ENCODE results near the gene TFEB.

The TFEB gene

DNA sequence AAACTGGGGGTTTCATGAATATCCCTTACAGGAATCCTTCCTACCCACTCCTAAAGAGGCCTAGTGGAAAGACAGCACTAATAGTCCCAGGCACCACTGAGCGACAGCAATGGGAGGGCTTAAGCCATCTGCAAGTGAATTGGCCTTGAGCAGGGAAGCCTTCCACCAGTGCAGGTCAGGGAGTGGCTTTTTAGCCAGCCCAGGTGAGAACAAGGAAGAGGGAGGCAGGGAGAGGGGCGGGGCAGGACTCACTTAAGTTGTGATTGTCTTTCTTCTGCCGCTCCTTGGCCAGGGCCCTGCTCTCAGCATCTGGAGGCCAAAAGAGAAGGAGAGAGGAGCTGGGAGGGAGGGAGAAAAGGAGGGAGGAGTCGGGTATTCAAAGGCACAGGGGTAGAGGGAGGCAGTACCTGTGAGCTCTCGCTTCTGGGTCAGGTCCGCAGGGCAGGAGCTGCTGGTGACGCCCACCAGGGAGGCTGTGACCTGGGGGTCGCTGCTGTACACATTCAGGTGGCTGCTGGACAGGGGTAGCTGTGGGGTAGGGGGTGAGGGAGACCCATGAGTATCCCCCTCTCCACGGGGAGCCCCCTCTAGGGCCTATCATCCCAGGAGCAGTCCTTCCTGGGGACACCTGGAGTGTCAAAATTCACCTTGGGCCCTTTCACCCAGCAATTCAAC is 47.8 kb downstream of the TFEB start:
- no peak for DNase-seq

DNA sequence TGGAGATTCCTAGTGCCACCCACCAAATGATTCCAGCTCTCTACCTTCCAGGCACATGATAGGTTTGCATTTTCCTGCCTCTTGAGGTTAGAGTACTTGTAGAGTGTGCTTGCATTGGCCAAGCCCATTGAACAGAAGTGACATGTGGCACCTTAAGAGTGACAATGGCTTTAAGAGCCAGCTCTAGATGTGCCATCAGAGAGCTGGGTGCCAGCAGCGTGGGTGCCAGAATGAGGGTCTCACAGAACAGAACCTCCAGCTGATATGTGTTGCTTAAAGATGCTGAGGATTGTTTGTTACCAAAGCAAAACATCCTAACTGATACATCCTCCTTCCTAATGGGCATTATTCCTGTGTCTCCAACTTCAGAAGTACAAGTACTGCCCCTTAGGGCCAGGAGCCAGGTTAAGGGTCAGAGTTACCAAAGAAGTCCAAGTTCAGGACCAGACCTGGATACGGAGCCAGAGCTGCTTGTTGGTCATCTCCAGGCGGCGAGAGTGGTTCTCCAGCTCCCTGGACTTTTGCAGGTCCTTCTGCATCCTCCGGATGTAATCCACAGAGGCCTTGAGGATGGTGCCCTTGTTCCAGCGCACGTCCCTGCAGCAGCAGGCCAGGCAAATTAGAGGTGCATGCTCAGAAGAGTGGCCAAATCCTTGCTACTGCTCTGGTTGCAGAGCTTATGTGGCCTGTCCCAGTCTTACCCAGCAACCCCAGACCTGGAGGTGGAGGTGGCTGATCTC is 49.6 kb downstream of the TFEB start:
- DNase-seq: no peak

DNA sequence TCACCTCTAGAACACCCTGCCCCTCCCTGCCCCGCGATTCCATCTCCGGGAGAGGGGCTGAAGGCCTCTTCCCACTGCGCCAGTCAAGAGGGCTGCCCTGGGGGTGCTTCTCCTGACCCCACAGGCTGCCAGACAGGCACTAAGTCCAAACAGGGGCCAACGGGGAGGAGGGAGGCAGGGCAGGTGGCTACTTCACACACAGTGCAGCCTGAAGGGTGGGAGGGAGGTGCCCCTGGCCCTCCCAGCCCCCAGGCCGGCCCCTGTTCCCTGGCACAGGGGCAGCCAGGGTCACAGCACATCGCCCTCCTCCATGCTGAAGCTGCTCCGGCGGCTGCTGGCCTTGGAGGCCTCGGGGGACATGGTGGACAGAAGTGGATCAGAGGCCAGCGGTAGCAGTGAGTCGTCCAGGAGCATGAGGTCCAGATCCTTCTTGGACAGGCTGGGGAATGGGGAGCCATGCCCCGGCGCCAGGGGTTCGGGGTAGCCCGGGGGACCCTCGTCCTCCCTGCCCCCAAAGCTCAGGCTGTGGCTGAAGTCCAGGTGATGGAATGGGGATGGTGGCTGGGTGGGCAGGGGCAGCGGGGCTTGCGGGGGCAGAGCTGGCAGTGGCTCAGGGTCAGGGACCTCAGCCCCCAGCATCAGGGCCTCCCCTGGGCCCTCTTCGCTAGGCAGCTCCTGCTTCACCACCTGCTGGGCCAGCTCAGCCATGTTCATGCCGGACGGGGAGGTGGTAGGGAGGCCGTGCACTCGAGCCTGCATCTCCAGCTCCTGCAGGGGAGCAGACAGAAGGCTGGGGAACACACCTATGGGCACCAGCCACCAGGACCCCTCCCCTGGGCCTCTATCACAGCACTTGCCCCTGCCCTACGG is 50.9 kb downstream of the TFEB start:
- DNase-seq: no peak

DNA sequence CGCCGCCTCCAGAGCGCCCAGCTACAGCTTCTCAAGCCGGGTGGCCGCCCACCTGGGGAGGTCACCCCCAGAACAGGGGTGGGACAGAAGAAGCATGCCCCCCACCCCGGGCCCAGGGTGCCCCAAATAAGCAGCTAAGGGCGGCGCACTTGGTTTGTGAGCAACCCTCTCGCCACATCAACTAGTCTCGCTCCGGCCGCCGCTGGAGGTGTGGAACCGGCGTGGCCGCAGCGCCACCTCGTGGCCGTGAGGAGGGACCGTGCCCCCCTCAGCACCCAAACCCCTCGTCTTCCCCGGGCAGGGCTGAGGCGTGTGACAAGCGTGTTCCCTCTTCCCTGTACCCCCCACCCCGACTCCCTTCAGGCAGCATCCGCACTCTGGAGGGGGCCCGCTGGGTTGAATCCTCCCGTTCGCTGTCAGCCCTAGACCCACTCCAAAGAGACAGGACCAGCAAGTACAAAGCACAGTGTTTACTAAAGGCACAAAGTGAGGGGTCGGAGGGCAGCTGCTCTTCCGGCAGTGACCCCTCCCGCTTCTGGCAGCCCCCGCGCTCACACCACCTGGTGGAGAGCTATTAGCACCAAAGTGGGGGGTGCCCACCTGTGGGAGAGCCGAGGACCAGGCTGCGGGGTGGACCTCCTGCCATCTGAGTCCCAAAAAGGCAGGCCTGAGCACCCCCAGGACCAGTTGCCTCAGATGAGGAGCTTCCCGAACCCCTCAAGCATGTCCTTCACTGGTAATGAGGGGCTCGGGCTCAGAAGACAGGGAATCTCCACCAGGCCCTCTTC is 51.7 kb downstream of the TFEB start:
- peak; percentile 88 for DNase-seq

DNA sequence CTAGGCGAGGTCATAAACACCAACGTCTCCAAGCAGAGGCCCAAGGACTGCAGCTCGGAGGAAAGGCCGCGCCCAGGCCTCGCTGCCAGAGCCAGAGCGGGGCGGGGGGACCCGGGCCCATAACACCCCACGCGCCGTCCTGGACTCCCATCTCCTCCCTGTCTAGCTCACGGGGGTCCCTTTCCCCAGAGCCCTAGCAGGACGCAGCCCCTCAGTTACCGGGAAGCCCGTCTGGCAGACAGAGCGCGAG is 52.2 kb downstream of the TFEB start:
- no peak for DNase-seq

DNA sequence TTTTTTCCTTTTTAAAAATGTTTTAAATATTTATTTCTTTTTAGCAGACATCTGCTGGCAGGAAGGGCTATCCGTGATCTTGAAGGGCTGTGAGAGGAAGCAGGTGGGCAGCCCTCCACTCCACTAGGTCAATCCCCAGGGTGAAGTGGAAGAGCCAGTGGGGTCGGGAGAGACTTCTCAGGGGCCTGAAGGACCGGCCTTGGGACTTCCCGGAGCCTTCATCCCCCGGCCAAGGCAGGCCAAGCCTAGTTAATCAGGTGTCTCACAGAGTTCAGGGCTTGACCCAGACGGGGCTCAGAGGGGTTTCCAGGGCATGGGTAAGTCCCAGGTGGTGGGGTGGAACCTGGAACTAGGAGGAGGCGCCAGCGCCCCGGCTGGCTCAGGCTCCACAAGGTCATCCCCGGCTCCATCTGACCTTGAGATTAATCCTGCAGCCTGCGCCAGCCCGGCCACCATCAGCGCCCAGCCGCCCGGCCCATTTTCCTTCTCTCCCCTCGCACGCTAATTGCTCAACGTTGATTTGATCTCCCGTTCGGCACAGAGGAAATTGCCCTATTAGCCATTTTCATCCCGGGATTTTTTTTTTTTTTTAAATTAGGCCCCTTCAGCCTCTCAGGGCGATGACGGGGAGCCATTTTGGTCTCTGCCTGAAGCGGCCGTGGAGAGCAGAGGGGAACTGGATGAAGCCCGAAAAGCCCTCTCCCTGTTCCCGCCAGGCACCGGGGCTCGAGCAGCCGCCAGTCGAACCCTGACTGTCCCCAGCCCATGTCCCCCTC is 52.7 kb downstream of the TFEB start:
- no peak for DNase-seq

DNA sequence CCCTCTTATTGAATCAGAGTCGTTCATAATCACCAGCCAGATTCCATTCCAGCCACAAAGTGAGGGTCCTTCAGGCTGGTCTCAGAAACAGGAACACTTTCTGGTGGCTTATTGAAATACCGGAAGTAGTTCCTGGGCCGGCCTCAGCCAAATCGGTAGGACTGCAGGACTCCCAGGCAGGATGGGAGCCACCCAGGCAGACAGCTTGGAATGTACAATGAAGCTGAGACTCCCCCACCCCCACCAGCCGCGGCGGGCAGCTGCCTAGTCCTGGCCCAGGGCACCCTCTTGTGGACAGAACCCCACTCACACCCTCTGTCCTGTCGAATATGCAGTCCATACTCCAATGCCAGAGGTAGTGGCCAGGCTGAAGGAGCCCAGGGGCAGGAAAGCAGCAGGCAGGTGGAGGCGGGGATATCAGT is 53.3 kb downstream of the TFEB start:
- DNase-seq: peak; percentile 94

DNA sequence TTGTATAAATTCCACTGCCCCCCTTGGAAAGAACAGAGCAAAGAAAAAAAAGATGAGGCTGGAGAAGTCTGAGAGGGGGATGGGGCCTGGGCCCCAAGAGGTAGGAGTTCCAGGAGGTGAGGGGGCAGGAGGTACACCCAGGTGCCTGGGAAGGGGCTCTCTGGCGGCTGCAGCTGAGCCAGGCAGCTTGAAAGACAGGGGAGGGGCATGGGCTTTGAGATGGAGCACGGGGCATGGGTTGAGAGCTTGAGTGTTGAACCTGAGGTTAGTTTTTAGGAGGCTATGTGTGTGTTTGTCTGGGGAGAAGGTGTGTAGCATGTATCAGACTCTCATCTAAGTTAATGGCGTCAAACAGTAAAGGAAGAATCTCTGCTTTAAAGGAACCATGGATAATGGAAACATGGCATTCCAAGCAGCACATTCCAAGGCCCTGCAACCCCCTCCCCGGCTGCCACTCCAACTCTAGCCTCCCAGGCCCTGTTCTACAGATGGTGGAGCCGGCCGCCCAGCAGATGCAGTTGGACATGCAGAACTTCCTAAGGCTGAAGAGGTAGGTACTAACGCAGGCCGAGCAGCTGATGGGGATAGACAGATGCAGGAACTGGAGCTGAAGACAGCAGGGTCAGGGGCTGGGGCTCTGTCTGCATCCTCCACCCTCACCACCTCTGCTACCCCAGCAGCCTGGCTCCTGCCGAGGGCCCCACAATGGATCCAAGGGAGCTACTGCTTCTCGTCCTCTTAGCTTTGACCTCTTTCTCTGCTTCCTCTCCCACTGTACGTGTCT is 55.0 kb downstream of the TFEB start:
- no peak for DNase-seq

DNA sequence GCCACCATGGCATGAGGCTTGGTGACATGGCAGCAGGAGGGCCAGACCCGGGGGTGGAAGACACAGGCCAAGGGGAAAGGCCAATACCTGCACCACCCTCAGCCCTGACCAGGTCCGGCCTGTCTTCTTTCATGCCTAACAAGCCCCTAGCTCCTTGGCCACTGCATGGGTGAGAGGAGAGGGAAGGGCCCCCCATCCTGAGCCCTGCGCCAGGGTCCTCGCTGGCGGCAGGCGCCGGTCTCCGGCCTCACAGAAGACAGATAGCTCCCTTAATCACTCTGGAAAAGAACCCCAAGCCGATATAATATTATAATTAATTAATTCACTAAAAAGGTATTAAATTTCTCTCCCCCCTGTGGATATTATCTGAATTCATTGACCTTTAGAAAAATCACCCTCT is 55.7 kb downstream of the TFEB start:
- DNase-seq: no peak

DNA sequence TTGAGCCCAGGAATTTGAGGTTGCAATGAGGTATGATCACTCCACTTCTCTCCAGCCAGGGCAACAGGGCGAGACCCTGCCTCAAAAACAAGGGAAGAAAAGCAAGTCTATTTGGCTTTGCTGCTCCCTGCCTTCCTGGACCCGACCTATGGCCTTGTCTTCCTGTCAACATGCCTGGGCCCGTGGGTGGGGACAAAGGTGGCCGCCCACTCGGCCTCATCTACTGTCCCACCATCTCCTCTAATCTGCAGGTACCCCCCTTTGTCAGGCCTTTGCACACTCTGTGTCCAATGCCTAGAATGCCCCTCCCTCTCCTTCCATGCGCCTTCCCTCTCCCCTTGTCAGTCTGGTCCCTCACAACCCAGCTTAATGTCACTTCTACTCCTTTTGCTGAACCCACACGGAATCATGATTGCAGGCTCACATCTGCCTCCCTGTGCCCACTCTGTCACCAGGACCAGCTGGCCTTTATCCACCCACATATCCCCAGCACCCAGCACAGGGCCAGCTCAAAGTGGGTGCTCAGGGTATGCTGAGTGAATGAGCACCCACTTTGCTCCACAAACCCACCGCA is 56.8 kb downstream of the TFEB start:
- no peak for DNase-seq

DNA sequence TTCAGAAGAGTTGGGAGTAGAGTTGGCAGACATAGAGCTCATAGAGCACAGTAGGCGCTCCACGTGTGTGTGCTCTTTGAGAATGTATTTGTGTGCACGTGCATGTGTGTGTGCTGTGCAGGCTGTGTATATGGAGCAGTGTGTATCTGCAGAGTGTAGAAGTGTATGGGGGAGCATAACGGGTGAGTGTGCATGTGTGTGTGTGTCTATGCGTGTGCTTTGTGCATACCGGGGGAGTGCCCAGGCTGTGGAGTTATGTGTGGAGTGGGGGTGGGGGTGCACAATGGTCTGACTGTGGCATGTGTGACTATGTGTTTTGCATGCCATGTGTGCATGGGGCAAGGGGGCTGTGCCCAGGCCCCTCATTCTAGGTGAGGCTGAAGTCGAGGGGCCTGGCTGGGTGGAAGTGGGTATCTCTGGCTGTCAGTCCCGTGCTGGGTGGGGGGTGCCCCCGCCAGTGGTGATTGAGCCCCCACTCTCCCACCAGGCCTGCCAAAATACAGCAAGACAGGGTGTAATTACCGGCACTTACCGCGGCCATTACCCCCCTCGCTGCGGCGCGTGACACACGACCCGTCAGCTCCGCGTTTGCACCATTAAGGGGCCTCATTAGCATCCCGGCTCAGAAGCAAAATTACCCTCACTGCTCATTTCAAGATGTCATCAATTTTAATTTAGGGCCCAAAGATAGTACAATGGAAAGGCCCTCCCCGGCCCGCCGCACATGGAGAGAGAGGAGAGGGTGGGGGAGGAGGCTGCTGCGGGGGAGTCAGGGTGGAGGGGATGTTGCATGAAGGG is 58.1 kb downstream of the TFEB start:
- DNase-seq: no peak

DNA sequence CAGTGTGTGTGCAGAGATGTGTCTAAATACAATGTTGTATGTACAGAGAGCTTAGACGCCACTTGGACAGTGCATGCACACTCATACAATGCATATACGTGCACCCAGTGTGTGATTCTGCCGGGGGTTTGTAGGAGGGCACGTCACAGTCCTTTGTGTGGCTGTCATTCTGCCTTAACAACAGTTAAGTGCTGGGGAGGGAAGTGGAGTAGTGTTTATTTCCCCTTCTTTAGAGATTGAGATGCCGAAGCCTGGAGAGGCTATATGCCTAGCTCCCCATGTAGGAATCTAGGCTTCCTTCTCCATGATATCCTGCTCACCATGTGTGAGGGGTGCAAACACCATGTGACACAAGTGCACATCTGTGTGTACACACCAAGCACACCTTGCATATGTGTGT is 59.0 kb downstream of the TFEB start:
- no peak for DNase-seq

DNA sequence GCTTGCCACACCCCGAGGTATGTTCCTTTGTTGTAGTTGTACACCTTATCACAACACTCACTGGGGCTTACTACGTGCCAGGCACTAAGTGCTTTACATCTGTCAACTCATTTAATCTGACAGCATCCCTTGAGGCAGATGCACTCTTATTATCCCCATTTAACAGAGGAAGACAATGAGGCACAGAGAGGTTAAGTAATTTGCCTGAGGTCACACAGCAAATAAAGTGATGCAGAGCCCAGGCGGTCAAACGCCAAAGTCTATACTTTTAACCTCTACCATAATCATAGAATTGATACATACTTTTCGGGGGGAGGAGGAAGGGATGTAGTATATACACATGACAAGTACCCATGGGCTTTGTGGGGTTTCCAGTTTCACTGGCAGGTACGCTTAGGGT is 59.4 kb downstream of the TFEB start:
- no peak for DNase-seq

DNA sequence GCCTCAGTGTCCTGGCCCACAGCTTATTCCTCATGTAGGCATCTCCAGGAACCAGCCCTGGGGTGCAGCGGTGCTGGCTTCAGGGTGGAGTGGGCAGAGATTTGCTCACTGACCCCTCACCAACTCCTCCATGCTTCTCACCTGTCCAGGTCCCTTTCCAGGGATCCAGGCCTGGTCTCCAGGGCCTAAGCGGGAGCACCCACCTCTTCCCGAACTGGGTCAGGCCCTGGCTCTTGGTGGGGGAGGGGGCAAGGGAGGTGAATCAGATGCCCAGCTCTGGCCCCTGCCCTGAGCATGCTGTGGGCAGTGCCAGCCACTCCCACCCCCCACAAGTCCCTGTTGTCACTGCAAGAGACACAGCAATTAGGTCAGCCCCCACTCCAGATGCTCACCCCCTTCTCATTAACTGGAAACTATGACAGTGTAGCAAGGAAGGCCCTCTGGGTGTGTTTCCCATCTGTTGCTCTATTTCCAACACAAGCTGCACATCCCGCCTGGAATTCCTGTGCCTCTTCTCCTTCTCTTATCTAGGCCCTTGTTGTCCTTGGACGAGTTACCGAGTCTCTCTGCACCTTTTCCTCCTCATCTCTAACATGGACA is 60.1 kb downstream of the TFEB start:
- DNase-seq: no peak

DNA sequence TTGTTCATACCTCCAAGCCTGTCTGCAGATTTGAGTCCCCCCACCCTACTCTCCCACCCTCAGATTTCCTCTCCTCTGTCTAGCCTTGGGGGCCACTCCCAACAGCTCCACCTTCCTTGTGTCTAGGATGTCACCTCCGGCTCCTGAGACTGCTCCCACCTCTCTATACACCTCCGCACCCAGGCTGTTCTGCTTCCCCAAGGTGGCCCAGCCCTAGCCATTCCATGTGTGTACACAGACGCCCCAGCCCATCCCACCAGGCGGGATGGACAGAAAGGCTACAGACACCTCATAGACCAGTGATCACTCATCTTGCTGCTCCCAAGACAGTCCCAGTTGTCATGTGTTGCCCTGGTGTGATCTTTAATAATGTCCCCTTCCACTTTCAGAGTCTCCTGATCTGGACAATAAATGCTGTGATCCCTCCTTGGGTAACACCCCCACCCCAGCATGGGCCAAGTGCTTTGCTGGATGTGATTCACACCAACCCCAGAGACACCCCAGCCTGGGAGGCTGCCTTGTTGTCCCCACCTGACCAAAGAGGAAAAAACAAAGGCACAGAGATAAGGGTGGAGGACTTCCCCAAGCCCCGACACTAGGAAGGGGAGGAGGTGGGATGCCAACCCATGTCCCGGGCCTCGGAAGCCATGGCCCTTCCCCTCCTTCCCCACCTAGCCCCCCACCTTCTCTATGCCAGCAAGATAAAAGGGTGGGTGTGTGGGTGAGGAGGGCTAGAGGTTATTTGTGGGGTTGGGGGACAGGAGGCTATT is 61.0 kb downstream of the TFEB start:
- no peak for DNase-seq

DNA sequence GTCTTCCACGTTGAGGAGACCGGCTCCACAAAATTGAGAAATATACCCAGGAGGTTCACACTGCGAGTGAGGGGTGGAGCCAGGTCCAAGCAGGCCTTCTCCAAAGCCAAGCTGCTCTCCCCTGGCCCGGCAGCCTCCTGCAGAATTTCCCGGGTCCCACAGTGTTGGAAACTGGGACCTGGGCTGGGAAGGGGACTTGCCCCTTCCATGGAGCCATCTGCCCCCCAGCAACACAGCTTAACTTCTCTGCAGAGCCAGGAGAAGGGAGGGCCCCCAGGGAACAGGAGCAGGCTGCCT is 61.8 kb downstream of the TFEB start:
- no peak for DNase-seq

DNA sequence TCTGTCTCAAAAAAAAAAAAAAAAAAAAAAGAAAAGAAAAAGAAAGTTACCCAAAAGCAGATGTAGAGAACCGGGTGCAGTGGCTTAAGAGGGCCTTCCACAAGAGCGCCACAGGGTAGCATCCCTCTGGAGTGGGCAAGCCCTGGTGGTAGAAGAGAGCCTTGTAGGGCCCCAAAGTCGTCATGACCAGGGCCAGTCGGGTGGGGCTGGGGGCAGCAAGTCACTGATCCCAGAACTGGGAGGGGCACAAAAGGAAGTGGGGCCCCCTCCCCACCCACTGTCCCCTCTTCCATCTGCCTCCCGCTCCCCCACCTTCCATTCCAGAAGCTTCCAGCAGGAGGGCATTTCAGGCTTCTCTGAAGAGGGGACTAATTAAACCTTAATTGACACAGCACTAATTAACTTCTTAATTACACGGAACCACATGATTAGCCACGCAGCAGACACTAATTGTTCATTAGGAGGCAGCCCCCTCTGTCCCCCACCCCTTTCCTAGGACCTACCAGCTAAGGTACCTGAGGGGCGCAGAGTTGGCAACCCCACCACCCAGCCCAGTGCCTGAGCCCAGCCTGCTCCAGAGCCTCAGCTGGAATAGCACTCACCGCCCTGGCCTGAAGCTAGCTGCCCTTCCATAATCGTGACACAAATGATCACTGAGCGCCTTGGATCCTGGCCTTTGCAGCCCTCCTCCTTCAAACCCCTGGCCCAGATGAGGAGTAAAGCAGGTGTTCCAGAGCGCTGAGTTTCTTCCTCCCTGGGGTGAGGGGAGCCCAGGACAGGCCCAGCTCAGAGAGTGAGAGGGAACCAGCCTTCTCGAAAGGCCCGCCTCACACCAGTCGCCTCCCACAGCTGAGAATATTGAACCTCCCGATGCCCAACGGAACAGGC is 62.3 kb downstream of the TFEB start:
- no peak for DNase-seq

DNA sequence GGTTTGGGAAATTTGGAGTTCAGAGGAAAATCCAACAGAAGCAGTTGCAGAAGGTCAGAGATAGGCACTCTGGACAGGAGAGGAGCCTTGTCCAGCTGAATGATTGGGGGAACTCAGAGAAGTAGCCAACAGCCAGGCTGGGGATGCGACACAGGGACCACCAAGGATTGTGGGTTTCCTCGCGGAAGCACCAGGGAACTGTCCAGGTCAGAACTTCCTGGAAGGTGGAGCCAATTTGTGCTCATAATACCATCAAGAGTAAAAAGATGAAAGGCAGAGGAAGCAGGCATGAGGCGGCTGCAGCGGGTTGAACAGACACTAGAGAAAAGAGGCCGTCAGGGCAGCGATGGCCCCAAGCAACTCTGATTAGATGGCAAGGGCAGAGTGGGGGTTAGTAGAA is 63.4 kb downstream of the TFEB start:
- no peak for DNase-seq
